Rectal smooth muscle tissue (tissue), 1 donor: Measurements from ENCODE around the gene CDC25B.
A peak's percentile ranks its signal among the peaks of the same experiment; 100 is the strongest.
"Not testable (repeated sequence)": the region's sequence is repeated elsewhere in the genome, so short reads cannot be mapped to it uniquely, and the experiment has no call there.

Source experiments
- H3K27ac ChIP-seq: one replicate; pipeline ENCODE4 v1.7.0; 2013; ENCODE audit warnings: low read depth, low read length, inconsistent platforms
- H3K27me3 ChIP-seq: one replicate; pipeline ENCODE4 v1.7.0; 2013; ENCODE audit warnings: low read length; ENCODE audit not compliant: control insufficient read depth, insufficient read depth
- H3K36me3 ChIP-seq: one replicate; pipeline ENCODE4 v1.7.0; 2013; ENCODE audit warnings: low read length; ENCODE audit not compliant: control insufficient read depth, insufficient read depth
- H3K4me1 ChIP-seq: one replicate; pipeline ENCODE4 v1.7.0; 2013; ENCODE audit warnings: low read length; ENCODE audit not compliant: control insufficient read depth, insufficient read depth
- H3K4me3 ChIP-seq: one replicate; pipeline ENCODE4 v1.7.0; 2013; ENCODE audit warnings: low read length
- H3K9ac ChIP-seq: one replicate; pipeline ENCODE4 v1.7.0; 2013; ENCODE audit warnings: low read length

Gene CDC25B

DNA sequence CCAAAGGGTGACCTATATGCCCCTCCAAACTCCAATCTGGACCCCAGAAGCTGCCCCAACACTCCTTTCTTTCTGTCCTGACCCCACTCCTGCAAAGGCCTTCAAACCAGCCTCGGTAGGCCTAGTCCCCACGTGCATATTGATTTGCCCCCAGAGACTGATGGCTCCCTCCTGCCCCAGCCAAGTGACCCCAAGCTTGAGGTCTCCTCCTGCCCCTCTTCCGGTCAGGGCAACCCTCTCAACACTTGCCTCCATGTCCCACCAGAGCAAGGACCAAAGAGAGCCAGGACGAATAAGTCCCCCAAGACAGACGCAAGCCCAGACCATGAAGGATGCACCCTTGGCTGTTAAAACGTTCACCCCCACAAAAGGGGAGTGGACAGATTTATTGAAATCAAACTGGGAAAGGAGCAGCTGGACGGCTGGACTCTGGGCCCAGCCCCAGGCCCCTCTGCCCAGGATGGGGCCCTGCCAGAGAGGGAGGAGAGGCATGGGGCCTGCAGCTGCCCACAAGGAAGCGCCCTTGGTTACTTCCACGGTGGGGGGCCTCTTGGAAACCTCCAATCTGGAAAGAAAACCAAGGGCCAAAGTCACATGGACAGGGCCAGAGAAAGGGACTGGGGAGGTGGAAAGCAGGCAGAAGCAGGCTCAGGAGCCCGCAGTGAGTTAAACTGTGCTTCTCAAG, 12.5 kb upstream of the CDC25B start:
- peaks cover 24% of the 10 kb centered on the region for H3K4me1 ChIP-seq
- no peak overlapping the region for H3K9ac ChIP-seq
- peak overlapping the region; percentile 15 for H3K4me3 ChIP-seq
- no peak overlapping the region for H3K27ac ChIP-seq
- no peaks in the 10 kb centered on the region for H3K27me3 ChIP-seq
- no peaks in the 10 kb centered on the region for H3K36me3 ChIP-seq

DNA sequence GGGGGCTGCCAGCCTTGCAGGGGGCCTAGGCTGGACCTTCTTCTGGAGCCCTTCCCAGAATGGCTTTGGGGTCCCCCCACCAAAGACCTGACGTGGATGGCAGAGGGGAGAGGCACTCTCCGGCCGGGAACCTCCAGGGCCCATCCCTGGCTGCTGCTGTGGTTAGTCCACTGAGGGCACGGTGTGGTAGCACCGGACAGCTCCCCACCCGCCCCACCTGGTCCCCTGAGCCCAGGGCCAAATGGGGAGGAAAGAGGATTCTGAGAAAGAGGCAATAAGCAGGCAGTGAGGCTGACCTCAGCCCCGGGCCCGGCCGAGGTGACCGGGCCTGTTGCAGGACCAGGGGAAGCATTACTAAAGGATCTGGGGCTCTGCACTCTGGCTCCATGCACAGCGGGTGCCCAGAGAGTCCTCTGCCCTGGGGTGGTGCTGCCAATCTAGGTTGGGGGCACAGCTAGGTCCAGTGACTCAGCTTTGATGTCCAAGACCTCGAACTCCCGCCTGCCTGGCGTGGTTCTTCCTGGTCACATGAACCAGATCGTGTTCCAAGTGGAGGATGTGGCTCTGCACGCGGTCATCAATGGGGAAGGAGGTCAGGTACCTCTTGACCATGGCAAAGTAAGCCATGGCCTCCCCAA, 11.8 kb upstream of the CDC25B start:
- peaks cover 24% of the 10 kb centered on the region for H3K4me1 ChIP-seq
- H3K36me3 ChIP-seq, result no peaks in the 10 kb centered on the region
- no peaks in the 10 kb centered on the region for H3K27me3 ChIP-seq
- H3K27ac ChIP-seq, result no peak overlapping the region
- H3K9ac ChIP-seq, result no peak overlapping the region
- H3K4me3 ChIP-seq, result peak overlapping the region; percentile 84

GRCh38 chr20:3784863-3785239, 11.3 kb upstream of the CDC25B start:
- no peak overlapping the region for H3K27ac ChIP-seq
- H3K4me1 ChIP-seq, result peaks cover 24% of the 10 kb centered on the region

GRCh38 chr20:3785240-3786125, 10.6 kb upstream of the CDC25B start:
- Histone ChIP-seq H3K27ac (peak overlapping the region; percentile 83), H3K27me3 (no peaks in the 10 kb centered on the region), H3K36me3 (no peaks in the 10 kb centered on the region), H3K4me1 (peaks cover 24% of the 10 kb centered on the region), H3K9ac (peak overlapping the region; percentile 94), H3K4me3 (peak overlapping the region; percentile 84)

More at GRCh38 chr20:3784863-3785239, 11.3 kb upstream of the CDC25B start:
- no peak overlapping the region for H3K9ac ChIP-seq
- no peaks in the 10 kb centered on the region for H3K27me3 ChIP-seq
- peak overlapping the region; percentile 84 for H3K4me3 ChIP-seq
- H3K36me3 ChIP-seq, result no peaks in the 10 kb centered on the region

GRCh38 chr20:3786126-3786484, 10.0 kb upstream of the CDC25B start:
- Histone ChIP-seq H3K27ac (peak overlapping the region; percentile 83), H3K4me1 (peaks cover 20% of the 10 kb centered on the region)

GRCh38 chr20:3786665-3787323, 9.3 kb upstream of the CDC25B start, which contains the start of gene CENPB:
Gene CENPB (minus strand): TSS chr20:3786740. CDS start chr20:3786483, 257 bp downstream.
- Histone ChIP-seq H3K9ac (peak within 1 kb of the TSS; percentile 94), H3K36me3 (no peaks in the 10 kb centered on the region), H3K4me3 (peak within 1 kb of the TSS; percentile 84), H3K27ac (peak within 1 kb of the TSS; percentile 83), H3K27me3 (no peaks in the 10 kb centered on the region), H3K4me1 (peaks cover 20% of the 10 kb centered on the region)

More at GRCh38 chr20:3786126-3786484, 10.0 kb upstream of the CDC25B start:
- no peaks in the 10 kb centered on the region for H3K27me3 ChIP-seq
- no peaks in the 10 kb centered on the region for H3K36me3 ChIP-seq
- H3K9ac ChIP-seq, result peak overlapping the region; percentile 94
- H3K4me3 ChIP-seq, result peak overlapping the region; percentile 84

- peaks cover 20% of the 10 kb centered on the region for H3K4me1 ChIP-seq
- H3K9ac ChIP-seq, result peak overlapping the region; percentile 30
- no peaks in the 10 kb centered on the region for H3K27me3 ChIP-seq
- H3K4me3 ChIP-seq, result peak overlapping the region; percentile 17
- no peaks in the 10 kb centered on the region for H3K36me3 ChIP-seq
- no peak overlapping the region for H3K27ac ChIP-seq
These were observed 8.6 kb upstream of the CDC25B start for GRCh38 chr20:3787324-3788014.

GRCh38 chr20:3788685-3789155, 7.4 kb upstream of the CDC25B start:
- no peaks in the 10 kb centered on the region for H3K36me3 ChIP-seq
- H3K27ac ChIP-seq, result no peak overlapping the region
- no peaks in the 10 kb centered on the region for H3K27me3 ChIP-seq
- peaks cover 20% of the 10 kb centered on the region for H3K4me1 ChIP-seq
- H3K4me3 ChIP-seq, result no peak overlapping the region
- H3K9ac ChIP-seq, result no peak overlapping the region

DNA sequence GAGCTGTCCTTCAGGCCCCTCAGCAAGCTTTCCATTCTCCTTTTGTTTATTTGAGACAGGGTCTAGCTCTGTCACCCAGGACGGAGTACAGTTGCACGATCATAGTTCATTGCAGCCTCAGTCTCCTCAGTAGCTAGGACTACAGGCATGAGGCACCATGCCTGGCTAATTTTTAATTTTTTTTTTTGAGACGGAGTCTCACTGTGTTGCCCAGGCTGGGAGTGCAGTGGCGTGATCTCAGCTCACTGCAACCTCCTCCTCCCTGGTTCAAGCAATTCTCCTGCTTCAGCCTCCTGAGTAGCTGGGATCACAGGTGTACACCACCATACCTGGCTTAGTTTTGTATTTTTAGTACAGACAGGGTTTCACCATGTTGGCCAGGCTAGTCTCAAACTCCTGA, 6.9 kb upstream of the CDC25B start:
- not testable (repeated sequence) for H3K27me3 ChIP-seq, H3K36me3 ChIP-seq, H3K4me3 ChIP-seq, H3K27ac ChIP-seq, H3K9ac ChIP-seq
- peaks cover 20% of the 10 kb centered on the region for H3K4me1 ChIP-seq

DNA sequence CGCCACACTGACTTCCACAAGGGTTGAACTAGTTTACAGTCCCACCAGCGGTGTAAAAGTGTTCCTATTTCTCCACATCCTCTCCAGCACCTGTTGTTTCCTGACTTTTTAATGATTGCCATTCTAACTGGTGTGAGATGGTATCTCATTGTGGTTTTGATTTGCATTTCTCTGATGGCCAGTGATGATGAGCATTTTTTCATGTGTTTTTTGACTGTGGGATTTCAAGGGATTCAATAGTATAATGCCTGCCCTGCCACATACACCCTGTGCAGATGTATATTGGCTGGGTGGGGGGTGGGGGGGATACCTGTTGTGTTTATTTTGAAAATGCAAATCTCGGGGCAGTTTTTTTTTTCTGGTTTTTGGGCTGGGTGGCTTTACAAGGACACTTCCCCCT, 1.9 kb upstream of the CDC25B start:
- not testable (repeated sequence) for H3K36me3 ChIP-seq, H3K4me3 ChIP-seq, H3K27ac ChIP-seq, H3K27me3 ChIP-seq, H3K9ac ChIP-seq, H3K4me1 ChIP-seq

DNA sequence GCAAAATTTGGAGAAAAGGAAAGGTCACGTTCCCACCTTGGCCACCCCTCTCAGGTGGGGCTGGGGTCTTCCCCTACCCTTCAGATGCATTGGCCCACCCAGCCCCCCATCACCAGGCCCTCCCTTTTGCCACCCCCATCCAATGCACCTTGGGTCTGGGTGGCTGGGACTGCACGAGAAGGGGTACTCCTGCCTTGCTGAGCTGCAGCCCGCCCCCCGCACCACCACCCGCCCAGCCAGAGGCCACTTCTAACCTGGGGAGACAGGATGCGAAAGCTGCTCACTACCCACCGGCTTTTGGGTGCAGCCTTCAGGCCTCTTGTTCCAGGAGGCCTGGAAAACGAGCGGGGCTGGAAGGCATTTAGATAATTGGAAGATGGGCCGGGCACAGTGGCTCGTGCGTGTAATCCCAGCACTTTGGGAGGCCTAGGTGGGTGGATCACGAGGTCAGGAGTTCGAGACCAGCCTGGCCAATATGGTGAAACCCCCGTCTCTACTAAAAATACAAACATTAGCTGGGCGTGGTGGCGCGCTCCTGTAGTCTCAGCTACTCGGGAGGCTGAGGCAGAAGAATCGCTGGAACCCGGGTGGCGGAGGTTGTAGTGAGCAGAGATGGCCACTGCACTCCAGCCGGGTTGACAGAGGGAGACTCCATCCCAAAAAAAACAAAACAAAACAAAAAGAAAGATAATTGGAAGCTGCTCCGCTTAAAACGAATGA, 1.2 kb upstream of the CDC25B start:
- no peaks in the 10 kb centered on the region for H3K36me3 ChIP-seq
- H3K4me3 ChIP-seq, result peak overlapping the region; percentile 97
- H3K9ac ChIP-seq, result no peak overlapping the region
- H3K27ac ChIP-seq, result peak overlapping the region; percentile 100
- peaks cover 9% of the 10 kb centered on the region for H3K4me1 ChIP-seq
- H3K27me3 ChIP-seq, result no peaks in the 10 kb centered on the region
